Activated T-helper 9 cell treated with anti-CD3 and anti-CD28 coated beads, Interleukin-2, amount 50 U/mL, for 16 hours (primary cell): Measurements from ENCODE around the gene PPFIA4.

Experiments
- DNase-seq: peaks from one replicate; pipeline ENCODE4 v3.0.0-alpha.2; 2020; ENCODE audit warnings: low read depth

Gene PPFIA4

GRCh38 chr1:203082571-203083462 lies 56.5 kb downstream of the PPFIA4 start:
- no peak for DNase-seq

DNA sequence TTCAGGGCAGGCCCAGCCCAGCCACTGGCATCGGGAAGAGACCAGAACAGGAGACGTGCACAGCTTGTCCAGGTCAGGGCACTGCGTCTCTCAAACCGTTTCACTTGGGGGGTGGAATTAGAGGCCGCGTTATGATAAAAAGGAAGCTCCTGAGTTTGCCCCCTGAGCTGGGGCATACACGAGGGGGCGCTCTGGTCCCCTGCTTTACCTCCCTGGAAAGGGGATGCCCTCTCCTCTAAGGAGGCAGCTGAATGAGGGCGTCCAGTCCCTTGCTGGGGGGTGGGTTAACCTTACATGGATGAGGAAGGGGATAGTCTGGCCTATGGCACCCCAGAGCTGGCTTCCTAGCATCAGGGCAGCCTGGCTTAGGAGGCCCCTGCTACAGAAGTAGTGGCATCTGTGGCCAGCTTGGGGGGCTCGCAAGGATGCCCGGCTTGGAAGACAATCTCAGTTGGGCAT lies 57.2 kb downstream of the PPFIA4 start:
- no peak for DNase-seq

- DNase-seq = no peak
Observed at GRCh38 chr1:203084588-203085527, 58.6 kb downstream of the PPFIA4 start.

DNA sequence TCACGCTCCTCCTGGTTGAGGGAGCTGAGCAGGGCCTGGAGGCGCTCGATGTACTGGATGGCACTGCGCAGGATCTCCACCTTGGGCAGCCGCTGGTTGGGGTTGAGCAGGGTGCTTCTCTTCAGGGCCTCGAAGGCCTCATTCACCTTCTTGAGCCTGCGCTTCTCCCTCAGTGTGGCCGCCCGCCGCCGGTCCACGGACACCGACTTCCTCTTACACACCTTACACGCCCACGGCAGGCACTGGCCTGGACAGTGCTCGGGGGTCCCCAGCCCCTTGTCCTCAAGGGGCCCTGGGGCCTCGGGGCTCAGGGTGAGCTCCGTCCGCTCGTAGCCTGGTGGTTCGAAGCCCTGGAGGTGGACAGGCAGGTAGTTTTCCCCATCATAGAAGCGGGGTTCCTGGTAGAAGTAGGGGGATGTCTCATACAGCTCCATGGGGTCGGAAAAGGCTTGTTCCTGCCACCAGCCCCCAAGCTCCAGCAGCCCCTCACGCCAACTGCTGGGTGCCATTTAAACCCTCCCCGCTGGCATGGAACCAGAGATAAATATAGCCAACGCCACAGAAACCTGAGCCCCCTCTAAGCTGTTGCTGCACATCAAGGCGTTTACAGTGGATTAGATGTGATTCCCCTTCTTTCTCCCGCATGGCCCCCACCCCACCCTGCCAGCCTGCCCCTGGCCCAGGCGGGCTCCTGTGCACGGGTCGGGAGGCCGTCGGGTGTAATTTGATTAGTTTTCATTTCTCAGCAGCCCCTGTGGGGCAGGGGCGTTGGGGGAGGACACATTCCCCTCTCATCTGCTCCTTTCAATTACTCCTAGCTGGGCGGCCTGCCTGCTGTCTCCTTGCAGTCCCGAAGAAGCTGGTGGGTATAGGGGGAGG lies 59.5 kb downstream of the PPFIA4 start, which contains the start of gene MYOG:
MYOG (minus strand) TSS at position 485 of the 879 bp plus-strand sequence; CDS start at position 434, 51 bp downstream.
- no peak for DNase-seq

- no peak for DNase-seq
Observed at GRCh38 chr1:203086992-203087763, 60.9 kb downstream of the PPFIA4 start.

DNA sequence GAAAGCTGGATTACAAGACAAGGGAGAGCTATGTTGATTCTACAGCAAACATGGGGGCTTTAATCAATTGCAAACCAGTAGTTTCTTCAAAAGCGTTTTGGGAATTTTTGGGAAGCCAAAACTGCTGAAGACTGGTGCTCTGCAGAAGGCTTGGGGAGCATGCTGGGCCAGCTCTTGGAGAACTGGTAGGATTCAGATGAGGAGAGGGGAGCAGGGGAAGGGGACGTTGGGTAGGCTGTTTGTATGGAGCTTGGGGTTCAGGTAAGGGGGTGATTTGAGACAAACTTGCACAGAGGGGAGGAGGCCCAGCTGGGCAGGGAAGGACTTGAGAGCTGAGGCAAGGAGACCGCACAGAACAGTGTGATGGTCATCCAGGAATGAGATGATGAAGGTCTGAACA lies 62.1 kb downstream of the PPFIA4 start:
- DNase-seq = no peak

GRCh38 chr1:203089001-203089650 lies 62.8 kb downstream of the PPFIA4 start:
- no peak for DNase-seq

DNA sequence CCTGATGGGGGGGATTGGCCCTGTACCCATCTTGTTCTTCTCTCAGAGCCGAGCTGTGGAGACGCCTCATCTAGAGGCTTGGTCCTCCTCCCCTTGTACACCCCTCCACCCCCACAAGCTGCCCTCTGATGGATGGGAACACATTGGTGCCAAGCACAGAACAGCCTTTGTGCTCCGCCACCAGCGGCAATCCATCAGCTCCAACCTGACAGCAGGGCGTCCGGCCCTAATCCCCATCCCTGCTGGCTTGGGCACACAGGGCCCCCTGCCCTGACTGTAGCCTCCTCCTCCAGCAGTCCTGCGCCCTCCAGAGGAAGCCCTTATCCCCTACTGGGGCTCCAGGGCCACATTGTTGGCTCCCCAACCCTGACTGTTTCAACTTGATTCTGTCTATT lies 63.4 kb downstream of the PPFIA4 start:
- no peak for DNase-seq

GRCh38 chr1:203090421-203091198 lies 64.3 kb downstream of the PPFIA4 start:
- no peak for DNase-seq

- no peak for DNase-seq
Observed at GRCh38 chr1:203091199-203091477, 64.8 kb downstream of the PPFIA4 start.

DNA sequence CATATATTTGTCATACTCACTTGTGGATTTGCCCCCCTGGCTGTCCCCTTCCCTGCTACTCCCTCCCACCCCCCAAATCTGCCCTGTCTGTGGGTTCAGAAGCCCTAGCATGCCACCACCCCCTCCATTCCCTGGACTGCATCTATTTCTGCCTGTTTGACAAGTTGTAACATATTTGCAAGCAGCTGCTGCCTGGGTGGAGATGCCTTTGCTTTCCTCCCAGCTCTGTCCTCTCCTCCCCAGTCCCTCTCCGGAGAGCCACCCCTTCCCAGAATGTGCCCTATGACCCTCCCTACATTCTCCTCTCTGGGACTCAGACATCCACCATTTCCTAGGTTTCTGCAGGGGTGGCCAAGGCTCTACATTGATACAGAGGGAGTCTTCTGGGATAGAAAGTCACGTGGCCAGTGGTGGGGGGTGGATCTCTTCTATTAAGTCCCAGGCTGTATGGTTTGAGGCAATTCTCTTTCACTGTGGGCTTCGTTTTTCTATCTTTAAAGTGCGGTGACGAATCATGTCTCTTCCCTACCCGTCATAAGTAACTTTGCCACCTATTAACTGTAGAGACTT lies 65.6 kb downstream of the PPFIA4 start:
- DNase-seq = no peak

- no peak for DNase-seq
Observed at GRCh38 chr1:203093754-203094410, 67.6 kb downstream of the PPFIA4 start.

GRCh38 chr1:203095061-203095690 lies 68.9 kb downstream of the PPFIA4 start:
- DNase-seq = no peak

DNA sequence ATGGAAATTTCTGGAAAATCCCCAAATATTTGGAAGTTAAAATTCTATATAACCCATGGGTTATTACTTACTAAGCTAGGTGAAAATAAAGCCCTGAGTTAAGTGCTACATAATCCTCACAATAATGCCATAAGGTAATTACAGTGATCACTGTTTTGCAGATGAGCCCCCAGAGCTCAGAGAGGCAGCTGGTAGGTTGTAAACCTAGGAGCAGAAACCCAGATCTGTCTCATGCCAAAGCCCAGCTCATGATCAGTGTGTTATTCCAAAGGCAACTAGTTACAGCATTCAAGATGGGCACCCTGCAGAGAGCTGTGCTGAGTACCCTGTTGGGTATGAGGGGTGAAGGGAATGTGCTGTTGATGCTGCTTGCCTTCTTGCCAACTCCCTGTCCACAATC lies 70.3 kb downstream of the PPFIA4 start:
- no peak for DNase-seq

DNA sequence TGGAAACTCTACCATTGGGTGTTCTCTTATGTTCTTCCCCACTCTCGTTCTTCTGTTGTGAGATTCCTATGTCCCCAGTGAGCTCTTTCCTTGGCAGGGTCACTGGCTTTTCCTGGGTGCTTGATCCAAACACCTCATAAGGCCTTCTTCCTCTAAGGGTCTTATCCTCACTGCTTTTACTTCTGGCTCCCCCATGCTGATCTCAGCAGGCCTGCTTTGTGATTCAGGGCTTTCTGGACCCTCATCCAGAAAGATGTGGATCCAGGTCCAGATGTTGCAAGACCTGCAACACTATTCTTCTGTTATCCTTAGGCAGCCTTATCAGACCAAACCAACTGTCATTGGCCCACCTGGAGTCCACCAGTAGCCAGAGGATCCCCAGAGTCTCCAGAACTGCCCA lies 70.7 kb downstream of the PPFIA4 start:
- DNase-seq = no peak

- DNase-seq = no peak
Observed at GRCh38 chr1:203098445-203098844, 72.2 kb downstream of the PPFIA4 start.

- no peak for DNase-seq
Observed at GRCh38 chr1:203098914-203099520, 72.7 kb downstream of the PPFIA4 start.
